SK-N-SH treated with all-trans-retinoic acid at 6 μM for 48 hours (cell line): ENCODE results near the gene GSTA2.
"Not testable (repeated sequence)": the region's sequence is repeated elsewhere in the genome, so short reads cannot be mapped to it uniquely, and the experiment has no call there.

ENCODE experiments used
- ATAC-seq: fragments of 200-7000 bp; cut with Tn5 transposase; 3 replicates; pipeline ENCODE4 v1.9.1; 2020; ENCODE audit warnings: mild to moderate bottlenecking, moderate library complexity
- ARNTL ChIP-seq: fragments of 450-650 bp; formaldehyde crosslinking; IDR thresholded peaks from 2 replicates; pipeline ENCODE4 v1.5.0; 2020; ENCODE audit warnings: low read depth, mild to moderate bottlenecking, moderate library complexity, borderline replicate concordance
- CREB5 ChIP-seq: fragments of 250-450 bp; sonication (Bioruptor Pico); IDR thresholded peaks from 2 replicates; pipeline ENCODE4 v1.5.1; 2020; ENCODE audit warnings: low read depth, mild to moderate bottlenecking, moderate library complexity
- CSDC2 ChIP-seq: fragments of 250-450 bp; sonication (Bioruptor Pico); IDR thresholded peaks from 2 replicates; pipeline ENCODE4 v1.5.0; 2020; ENCODE audit warnings: mild to moderate bottlenecking, moderate library complexity
- ESRRG ChIP-seq: fragments of 250-450 bp; sonication (Bioruptor Pico); IDR thresholded peaks from 2 replicates; pipeline ENCODE4 v1.6.1; 2021; ENCODE audit warnings: mild to moderate bottlenecking
- OSR1 ChIP-seq: fragments of 250-450 bp; sonication (Bioruptor Pico); IDR thresholded peaks from 2 replicates; pipeline ENCODE4 v1.8.0; 2022; ENCODE audit warnings: moderate library complexity, mild to moderate bottlenecking, inconsistent platforms
- POU6F1 ChIP-seq: fragments of 250-450 bp; sonication (Bioruptor Pico); IDR thresholded peaks from 2 replicates; pipeline ENCODE4 v1.8.0; 2021; ENCODE audit warnings: low read depth, mild to moderate bottlenecking, moderate library complexity, borderline replicate concordance
- PPARA ChIP-seq: fragments of 250-450 bp; sonication (Bioruptor Pico); IDR thresholded peaks from 2 replicates; pipeline ENCODE4 v1.5.0; 2020; ENCODE audit warnings: mild to moderate bottlenecking, borderline replicate concordance
- TCF4 ChIP-seq: fragments of 250-450 bp; sonication (Bioruptor Pico); IDR thresholded peaks from 2 replicates; pipeline ENCODE4 v1.8.0; 2021; ENCODE audit warnings: mild to moderate bottlenecking, moderate library complexity, borderline replicate concordance
- TOX ChIP-seq: fragments of 250-450 bp; sonication (Bioruptor Pico); IDR thresholded peaks from 2 replicates; pipeline ENCODE4 v1.8.0; 2021; ENCODE audit warnings: mild to moderate bottlenecking, moderate library complexity, borderline replicate concordance
- ZFP30 ChIP-seq: fragments of 450-650 bp; formaldehyde crosslinking; IDR thresholded peaks from 2 replicates; pipeline ENCODE4 v1.5.0; 2022; ENCODE audit warnings: mild to moderate bottlenecking, moderate library complexity
- ZNF565 ChIP-seq: fragments of 450-650 bp; formaldehyde crosslinking; conservative IDR thresholded peaks from 2 replicates; pipeline ENCODE4 v1.5.0; 2020; ENCODE audit warnings: low read depth, mild to moderate bottlenecking, moderate library complexity

The GSTA2 gene

GRCh38 chr6:52707963-52708680 lies 55.2 kb downstream of the GSTA2 start:
- no peak for ATAC-seq
- TF ChIP-seq CREB5 (CRISPR knock-in tag): no peak
- TF ChIP-seq ARNTL: no peak
- no peak for TF ChIP-seq TCF4
- no peak for TF ChIP-seq TOX (CRISPR knock-in tag)
- no peak for TF ChIP-seq POU6F1 (CRISPR knock-in tag)
- TF ChIP-seq CSDC2 (CRISPR knock-in tag): no peak
- no peak for TF ChIP-seq PPARA (CRISPR knock-in tag)
- no peak for TF ChIP-seq ZFP30 (CRISPR knock-in tag)
- no peak for TF ChIP-seq OSR1 (CRISPR knock-in tag)
- TF ChIP-seq, all 23 proteins: peak for 0

- TF ChIP-seq CREB5 (CRISPR knock-in tag): no peak
- TF ChIP-seq ESRRG: no peak
- no peak for ATAC-seq
Observed at GRCh38 chr6:52706001-52706400, 57.3 kb downstream of the GSTA2 start.

- not testable (repeated sequence) for ATAC-seq
Observed at GRCh38 chr6:52704781-52705502, 58.3 kb downstream of the GSTA2 start.

GRCh38 chr6:52704060-52704459 lies 59.2 kb downstream of the GSTA2 start:
- TF ChIP-seq ZNF565 (CRISPR knock-in tag): no peak
- ATAC-seq: no peak
